ENCODE results near the gene RPS6KL1.

The RPS6KL1 gene

GRCh38 chr14:74949191-74949601 is 26.1 kb upstream of the RPS6KL1 start:
- Histone ChIP-seq H3K4me1 (ENCODE audit: insufficient read depth, low read length) (peaks cover 9% of the 10 kb centered on the region), H3K9me3 (ENCODE audit: low read length) (no peaks in the 10 kb centered on the region), H2AFZ (ENCODE audit: low read depth, low read length) (no peak overlapping the region), H3K27me3 (ENCODE audit: insufficient read depth, low read length) (no peaks in the 10 kb centered on the region), H3K4me3 (ENCODE audit: low read length) (no peak overlapping the region), H3K36me3 (ENCODE audit: insufficient read depth, low read length) (no peaks in the 10 kb centered on the region)

GRCh38 chr14:74948228-74949175 is 25.4 kb upstream of the RPS6KL1 start:
- H3K9me3 ChIP-seq (ENCODE audit: low read length) = no peaks in the 10 kb centered on the region
- H3K4me1 ChIP-seq (ENCODE audit: insufficient read depth, low read length) = peaks cover 9% of the 10 kb centered on the region
- H3K27me3 ChIP-seq (ENCODE audit: insufficient read depth, low read length) = no peaks in the 10 kb centered on the region
- H3K36me3 ChIP-seq (ENCODE audit: insufficient read depth, low read length) = no peaks in the 10 kb centered on the region
- H3K4me3 ChIP-seq (ENCODE audit: low read length) = no peak overlapping the region
- no peak overlapping the region for H2AFZ ChIP-seq (ENCODE audit: low read depth, low read length)

- peaks cover 9% of the 10 kb centered on the region for H3K4me1 ChIP-seq (ENCODE audit: insufficient read depth, low read length)
- H3K4me3 ChIP-seq (ENCODE audit: low read length) = no peak overlapping the region
- no peak overlapping the region for H2AFZ ChIP-seq (ENCODE audit: low read depth, low read length)
- no peaks in the 10 kb centered on the region for H3K27me3 ChIP-seq (ENCODE audit: insufficient read depth, low read length)
- H3K9me3 ChIP-seq (ENCODE audit: low read length) = no peaks in the 10 kb centered on the region
- H3K36me3 ChIP-seq (ENCODE audit: insufficient read depth, low read length) = no peaks in the 10 kb centered on the region
Measured at GRCh38 chr14:74947353-74948227, 24.5 kb upstream of the RPS6KL1 start.

DNA sequence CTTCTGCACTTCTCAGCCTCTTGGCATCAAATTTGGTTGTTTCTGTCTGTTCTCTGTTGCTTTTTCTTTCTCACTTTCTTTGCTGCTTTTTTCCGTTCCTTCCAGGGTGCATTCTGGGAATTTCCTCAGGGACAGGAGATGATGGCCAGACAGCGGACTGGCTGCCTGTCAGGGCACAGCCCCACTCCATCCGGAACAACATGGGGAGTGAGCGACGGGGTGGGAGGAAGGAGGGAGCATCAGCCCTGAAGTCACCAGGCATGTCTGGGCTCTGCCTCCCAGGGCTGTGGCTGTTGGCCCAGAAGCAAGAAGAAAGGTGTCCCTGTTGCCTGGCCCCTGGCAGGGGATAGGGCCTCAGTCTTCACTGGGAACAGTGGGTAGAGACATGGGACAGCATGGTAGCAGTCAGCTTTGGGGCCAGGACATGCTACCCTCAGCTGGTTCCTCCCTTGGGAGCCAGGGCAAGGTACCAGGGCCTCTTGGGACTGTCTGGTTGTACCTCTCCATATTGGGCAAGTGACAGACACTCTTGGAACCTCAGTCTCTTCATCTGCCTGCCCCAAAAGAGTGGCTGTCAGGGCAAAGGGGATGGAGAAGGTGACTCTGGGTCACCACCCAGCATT is 23.7 kb upstream of the RPS6KL1 start:
- Histone ChIP-seq H3K4me3 (ENCODE audit: low read length) (no peak overlapping the region), H3K4me1 (ENCODE audit: insufficient read depth, low read length) (peaks cover 13% of the 10 kb centered on the region), H3K9me3 (ENCODE audit: low read length) (no peaks in the 10 kb centered on the region), H3K36me3 (ENCODE audit: insufficient read depth, low read length) (no peaks in the 10 kb centered on the region), H2AFZ (ENCODE audit: low read depth, low read length) (peak overlapping the region; percentile 38), H3K27me3 (ENCODE audit: insufficient read depth, low read length) (no peaks in the 10 kb centered on the region)

GRCh38 chr14:74945852-74946658 is 23.0 kb upstream of the RPS6KL1 start:
- peaks cover 12% of the 10 kb centered on the region for H3K4me1 ChIP-seq (ENCODE audit: insufficient read depth, low read length)
- peak overlapping the region; percentile 38 for H2AFZ ChIP-seq (ENCODE audit: low read depth, low read length)
- H3K27me3 ChIP-seq (ENCODE audit: insufficient read depth, low read length) = no peaks in the 10 kb centered on the region
- no peak overlapping the region for H3K4me3 ChIP-seq (ENCODE audit: low read length)
- no peaks in the 10 kb centered on the region for H3K9me3 ChIP-seq (ENCODE audit: low read length)
- no peaks in the 10 kb centered on the region for H3K36me3 ChIP-seq (ENCODE audit: insufficient read depth, low read length)

- Histone ChIP-seq H3K27me3 (ENCODE audit: insufficient read depth, low read length) (no peaks in the 10 kb centered on the region), H3K4me1 (ENCODE audit: insufficient read depth, low read length) (peaks cover 8% of the 10 kb centered on the region), H3K9me3 (ENCODE audit: low read length) (no peaks in the 10 kb centered on the region), H2AFZ (ENCODE audit: low read depth, low read length) (no peak overlapping the region), H3K4me3 (ENCODE audit: low read length) (no peak overlapping the region), H3K36me3 (ENCODE audit: insufficient read depth, low read length) (no peaks in the 10 kb centered on the region)
Measured at GRCh38 chr14:74945261-74945851, 22.3 kb upstream of the RPS6KL1 start.

DNA sequence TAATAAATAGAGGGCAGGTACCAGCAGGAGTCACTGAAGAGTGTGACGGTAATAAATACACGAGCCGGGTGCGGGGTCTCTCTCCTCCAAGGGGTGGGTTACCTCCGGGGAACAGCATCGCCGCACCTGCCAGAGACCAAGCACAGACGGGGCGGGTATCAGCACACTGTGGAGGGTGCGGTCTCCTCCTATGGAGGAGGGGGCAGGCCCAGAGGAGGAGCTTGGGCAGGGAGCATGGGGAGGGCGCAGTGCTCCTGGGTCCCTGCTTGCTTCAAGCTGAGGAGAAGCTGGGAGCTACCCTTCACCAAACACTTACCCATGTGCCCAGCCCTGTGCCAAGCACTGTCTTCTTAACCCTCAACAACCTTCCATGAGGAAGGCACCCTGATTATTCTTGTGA is 19.5 kb upstream of the RPS6KL1 start:
- no peaks in the 10 kb centered on the region for H3K27me3 ChIP-seq (ENCODE audit: insufficient read depth, low read length)
- H3K4me3 ChIP-seq (ENCODE audit: low read length) = no peak overlapping the region
- no peaks in the 10 kb centered on the region for H3K9me3 ChIP-seq (ENCODE audit: low read length)
- no peak overlapping the region for H2AFZ ChIP-seq (ENCODE audit: low read depth, low read length)
- H3K4me1 ChIP-seq (ENCODE audit: insufficient read depth, low read length) = peaks cover 8% of the 10 kb centered on the region
- no peaks in the 10 kb centered on the region for H3K36me3 ChIP-seq (ENCODE audit: insufficient read depth, low read length)

- Histone ChIP-seq H3K36me3 (ENCODE audit: insufficient read depth, low read length) (no peaks in the 10 kb centered on the region), H2AFZ (ENCODE audit: low read depth, low read length) (no peak overlapping the region), H3K4me3 (ENCODE audit: low read length) (no peak overlapping the region), H3K9me3 (ENCODE audit: low read length) (no peaks in the 10 kb centered on the region), H3K4me1 (ENCODE audit: insufficient read depth, low read length) (peaks cover 8% of the 10 kb centered on the region), H3K27me3 (ENCODE audit: insufficient read depth, low read length) (no peaks in the 10 kb centered on the region)
Measured at GRCh38 chr14:74942181-74942580, 19.1 kb upstream of the RPS6KL1 start.

- Histone ChIP-seq H3K27me3 (ENCODE audit: insufficient read depth, low read length) (no peaks in the 10 kb centered on the region), H2AFZ (ENCODE audit: low read depth, low read length) (no peak overlapping the region), H3K4me1 (ENCODE audit: insufficient read depth, low read length) (peaks cover 8% of the 10 kb centered on the region), H3K36me3 (ENCODE audit: insufficient read depth, low read length) (no peaks in the 10 kb centered on the region), H3K9me3 (ENCODE audit: low read length) (no peaks in the 10 kb centered on the region), H3K4me3 (ENCODE audit: low read length) (no peak overlapping the region)
Measured at GRCh38 chr14:74941676-74942097, 18.6 kb upstream of the RPS6KL1 start.

DNA sequence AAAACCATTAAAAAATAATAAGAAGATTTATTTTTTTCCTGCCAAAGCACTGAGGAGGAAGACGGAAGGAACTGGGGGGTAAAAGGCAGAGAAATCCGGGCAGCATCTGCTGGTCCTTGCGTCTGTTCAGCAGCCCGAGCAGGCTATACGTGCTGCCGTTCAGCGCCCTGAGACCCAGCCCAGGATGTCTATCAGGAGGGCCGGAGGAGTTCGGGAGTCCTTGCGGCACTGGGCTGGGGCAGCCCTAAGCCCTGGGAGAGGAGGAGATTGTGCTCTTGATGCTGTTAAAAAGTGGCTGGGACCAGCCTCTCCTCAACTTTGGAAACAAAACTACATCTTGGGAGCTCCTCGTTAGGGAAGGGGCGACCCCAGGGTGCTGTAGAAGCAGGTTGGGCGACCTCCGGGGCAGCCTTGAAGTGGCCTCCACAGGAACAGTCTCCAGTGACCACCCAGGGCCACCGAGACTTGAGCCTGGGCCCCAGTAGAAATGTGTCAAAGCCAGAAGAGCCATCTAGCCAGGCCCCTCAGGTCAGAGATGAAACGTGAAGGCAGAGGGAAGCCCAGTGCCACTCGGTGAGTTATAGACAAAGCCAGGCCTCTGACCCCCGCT is 18.0 kb upstream of the RPS6KL1 start:
- Histone ChIP-seq H3K36me3 (ENCODE audit: insufficient read depth, low read length) (no peaks in the 10 kb centered on the region), H3K4me1 (ENCODE audit: insufficient read depth, low read length) (peaks cover 8% of the 10 kb centered on the region)

DNA sequence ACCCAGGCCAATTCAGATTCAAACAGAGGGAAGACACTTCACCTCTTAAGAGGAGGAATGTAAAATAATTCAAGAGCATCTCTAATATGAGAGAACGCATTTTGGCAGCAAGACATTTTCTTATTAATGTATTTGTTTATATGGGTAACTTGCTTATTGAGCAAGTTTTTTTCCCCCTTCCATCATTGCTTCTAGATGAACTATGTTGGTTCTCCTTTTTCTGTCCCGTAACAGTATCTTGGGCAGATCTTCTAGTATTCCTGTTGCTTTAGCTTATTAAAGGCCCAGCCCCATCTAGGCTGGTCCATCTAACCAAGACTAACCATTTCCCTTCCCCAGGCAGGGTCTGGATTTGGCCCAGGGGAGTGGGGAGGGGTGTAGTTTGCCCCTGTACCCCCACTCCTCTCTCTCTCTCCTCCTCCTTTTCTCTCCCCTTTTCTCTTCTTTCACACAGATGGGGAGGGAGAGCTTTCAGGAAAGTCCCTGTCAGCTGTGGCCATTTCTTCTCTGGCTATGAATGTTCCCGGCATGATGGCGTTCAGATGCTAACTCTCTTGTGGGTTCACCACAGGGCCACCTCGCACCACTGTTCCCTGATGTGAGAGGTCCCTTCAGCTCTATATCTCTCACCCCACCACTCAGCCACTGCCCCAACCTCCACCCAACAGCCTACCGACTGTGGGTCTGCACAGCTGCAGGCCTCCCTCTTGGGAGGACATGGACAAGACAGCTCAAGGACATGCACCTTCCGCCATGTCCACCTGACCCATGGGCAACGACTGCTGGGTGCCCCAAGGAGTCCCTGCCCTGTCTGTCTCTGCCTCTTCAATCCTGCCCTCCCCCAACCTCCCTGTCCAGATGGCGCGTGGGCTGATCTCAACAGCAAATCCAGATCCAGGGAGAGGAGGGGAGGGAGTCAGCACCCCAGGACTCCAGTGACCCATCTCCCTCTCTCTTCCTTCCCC is 15.8 kb upstream of the RPS6KL1 start:
- Histone ChIP-seq H3K4me3 (ENCODE audit: low read length) (no peak overlapping the region), H3K27me3 (ENCODE audit: insufficient read depth, low read length) (no peaks in the 10 kb centered on the region), H3K36me3 (ENCODE audit: insufficient read depth, low read length) (no peaks in the 10 kb centered on the region), H3K9me3 (ENCODE audit: low read length) (no peaks in the 10 kb centered on the region), H2AFZ (ENCODE audit: low read depth, low read length) (no peak overlapping the region), H3K4me1 (ENCODE audit: insufficient read depth, low read length) (peaks cover 8% of the 10 kb centered on the region)

More for the DNA sequence above, 18.0 kb upstream of the RPS6KL1 start:
- Histone ChIP-seq H3K9me3 (ENCODE audit: low read length) (no peaks in the 10 kb centered on the region), H2AFZ (ENCODE audit: low read depth, low read length) (no peak overlapping the region), H3K4me3 (ENCODE audit: low read length) (no peak overlapping the region), H3K27me3 (ENCODE audit: insufficient read depth, low read length) (no peaks in the 10 kb centered on the region)

All from neuron (in vitro differentiated cells).